T-helper 2 cell (primary cell): Measurements from ENCODE around the gene SPACA6.
"Not testable (repeated sequence)": the region's sequence is repeated elsewhere in the genome, so short reads cannot be mapped to it uniquely, and the experiment has no call there.

Experiments
- DNase-seq, 5 experiments: peaks; one replicate each; pipeline versions ENCODE4 v3.0.0 to v3.0.0-alpha.2; 2012 to 2022
- total RNA-seq, 2 donors: gene quantifications; one replicate each; lab custom pipeline; 2026; lab: John Stamatoyannopoulos, UW

Gene SPACA6, protein sequence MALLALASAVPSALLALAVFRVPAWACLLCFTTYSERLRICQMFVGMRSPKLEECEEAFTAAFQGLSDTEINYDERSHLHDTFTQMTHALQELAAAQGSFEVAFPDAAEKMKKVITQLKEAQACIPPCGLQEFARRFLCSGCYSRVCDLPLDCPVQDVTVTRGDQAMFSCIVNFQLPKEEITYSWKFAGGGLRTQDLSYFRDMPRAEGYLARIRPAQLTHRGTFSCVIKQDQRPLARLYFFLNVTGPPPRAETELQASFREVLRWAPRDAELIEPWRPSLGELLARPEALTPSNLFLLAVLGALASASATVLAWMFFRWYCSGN
- 2.2 to 2.8 reads per million in 2 donors for total RNA-seq

DNA sequence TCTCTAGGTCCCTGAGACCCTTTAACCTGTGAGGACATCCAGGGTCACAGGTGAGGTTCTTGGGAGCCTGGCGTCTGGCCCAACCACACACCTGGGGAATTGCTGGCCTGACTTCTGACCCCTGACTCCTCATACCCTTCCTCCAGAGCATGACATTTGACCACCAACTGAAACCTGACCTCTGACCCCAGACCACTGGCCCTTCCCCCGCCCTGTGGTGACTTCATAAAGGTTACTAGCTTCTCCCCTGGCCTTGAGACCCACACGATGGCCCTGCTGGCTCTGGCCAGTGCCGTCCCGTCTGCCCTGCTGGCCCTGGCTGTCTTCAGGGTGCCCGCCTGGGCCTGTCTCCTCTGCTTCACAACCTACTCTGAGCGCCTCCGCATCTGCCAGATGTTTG lies at the start of gene SPACA6:
TSS of gene SPACA6 (plus strand) at position 71 of the 400 bp plus-strand sequence. CDS start at position 268, 197 bp downstream.
- DNase-seq, result no peak

DNA sequence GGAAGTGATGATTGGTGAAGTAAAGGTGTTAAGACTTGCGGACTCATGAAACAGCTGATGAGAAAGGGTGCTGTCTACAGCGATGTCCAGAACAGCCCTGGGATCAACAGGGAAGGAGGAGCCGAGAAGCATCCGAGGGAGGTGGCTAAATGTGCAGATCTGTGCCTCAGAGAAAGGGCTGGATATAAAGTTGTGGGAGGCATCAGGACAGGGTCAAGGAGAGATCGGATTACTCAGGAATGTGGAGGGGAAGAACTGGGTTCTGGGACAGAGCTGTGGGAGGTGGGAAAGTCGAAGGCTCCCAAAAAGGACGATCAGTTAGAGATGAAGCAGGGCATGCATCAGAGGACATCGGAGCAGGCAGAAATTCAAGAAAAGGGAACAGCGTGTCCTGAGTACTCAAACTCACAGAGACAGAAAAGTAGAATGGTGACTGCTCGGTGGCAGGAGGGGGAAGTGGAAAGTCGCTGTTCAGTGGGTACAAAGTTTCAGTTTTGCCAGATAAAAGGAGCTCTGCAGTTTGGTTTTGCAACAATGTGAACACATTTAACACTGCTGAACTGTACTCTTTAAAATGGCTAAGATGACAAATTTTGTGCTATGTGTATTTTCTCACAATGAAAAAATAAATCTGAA lies 48.4 kb upstream of the SPACA6 start:
- no peak for DNase-seq

DNA sequence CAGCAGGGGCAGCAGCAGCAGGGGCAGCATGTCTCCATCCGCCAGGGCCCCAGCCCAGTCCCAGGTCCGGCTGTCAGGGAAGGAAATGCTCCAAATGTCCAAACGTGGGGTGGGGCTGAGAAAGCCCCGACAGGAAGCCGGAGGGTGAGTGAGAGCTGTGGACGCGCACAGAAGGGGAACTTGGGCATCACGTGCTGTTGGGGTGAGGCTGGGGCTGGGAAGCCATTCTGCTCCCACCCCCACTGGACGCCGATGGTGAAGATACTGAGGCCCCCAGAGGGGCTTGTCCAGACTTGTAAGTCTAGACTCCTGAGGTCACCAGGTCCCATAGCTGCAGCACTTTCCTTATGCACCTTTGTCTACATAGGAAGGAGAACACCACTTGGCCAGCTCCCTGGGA lies 46.4 kb upstream of the SPACA6 start, which contains the start of gene SIGLEC14:
TSS of gene SIGLEC14 (minus strand) at position 96 of the 400 bp plus-strand sequence. CDS start at position 30, 66 bp downstream.
- DNase-seq, result not testable (repeated sequence)

DNA sequence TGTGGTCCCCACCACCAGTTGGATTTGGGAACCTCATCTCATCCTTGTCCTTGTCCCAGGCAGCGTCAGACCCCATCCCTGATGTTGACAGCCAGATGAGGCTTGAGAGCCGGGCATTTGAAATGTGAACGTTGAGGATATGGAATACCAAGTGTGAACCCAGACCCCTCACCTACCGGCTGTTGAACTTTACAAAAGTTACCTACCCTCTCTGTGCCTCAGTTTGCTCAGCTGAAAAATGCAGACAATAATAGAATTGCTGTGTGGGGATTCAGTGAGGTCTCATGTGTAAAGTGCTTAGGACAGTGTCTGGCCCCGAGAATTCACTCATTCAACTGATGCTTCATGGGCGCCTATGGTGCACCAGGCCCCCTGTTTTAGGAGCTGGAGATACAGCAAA lies 45.8 kb upstream of the SPACA6 start:
- no peak for DNase-seq

DNA sequence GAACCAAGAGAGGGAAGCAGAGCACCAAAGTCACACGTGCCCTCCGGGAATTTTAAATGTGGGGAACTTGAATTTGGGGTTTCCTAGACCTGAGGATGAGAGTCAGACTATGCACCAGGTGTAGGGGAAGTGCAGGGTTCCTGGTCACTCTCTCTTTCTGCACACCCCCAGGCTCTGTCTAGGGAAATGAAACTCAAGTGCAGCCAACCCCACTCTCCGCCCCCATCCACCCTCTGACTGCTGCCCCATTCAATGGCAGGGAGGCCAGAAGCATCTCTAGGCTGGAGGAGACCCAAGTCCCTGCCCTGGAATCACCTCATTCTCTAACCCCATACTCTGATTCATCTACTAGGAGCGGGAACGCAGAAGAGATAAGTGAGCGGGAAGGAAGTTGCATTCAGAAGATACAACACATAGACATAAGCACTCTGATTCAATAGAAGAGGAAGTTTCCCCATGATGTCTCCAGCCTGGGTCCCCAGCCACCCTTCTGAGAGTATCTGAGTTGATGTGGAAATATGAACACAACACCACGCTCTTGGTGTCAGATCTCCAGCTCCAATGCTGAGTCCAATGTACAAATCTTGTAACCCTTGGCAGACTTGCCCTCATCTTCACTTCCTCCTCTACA lies 41.8 kb upstream of the SPACA6 start:
- DNase-seq, result no peak

DNA sequence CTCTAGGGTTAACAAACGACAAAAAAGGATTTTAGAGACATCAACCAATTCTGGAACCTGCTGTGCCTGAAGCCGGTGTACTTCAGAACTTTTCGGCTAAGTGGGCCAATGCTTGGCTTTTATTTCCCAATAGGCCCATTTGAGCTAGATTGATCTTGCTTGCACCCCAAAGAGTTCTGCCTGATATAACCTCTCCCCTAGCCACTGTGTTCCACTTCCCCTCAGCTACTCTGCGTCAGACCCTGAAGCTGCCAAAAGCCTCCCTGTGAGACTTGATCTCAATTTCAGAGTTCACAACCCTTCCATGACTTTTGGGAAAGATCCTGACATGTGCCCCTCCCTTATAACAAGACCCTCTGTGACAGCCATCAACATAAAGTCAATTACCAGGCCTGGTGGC lies 40.9 kb upstream of the SPACA6 start:
- DNase-seq, result no peak

DNA sequence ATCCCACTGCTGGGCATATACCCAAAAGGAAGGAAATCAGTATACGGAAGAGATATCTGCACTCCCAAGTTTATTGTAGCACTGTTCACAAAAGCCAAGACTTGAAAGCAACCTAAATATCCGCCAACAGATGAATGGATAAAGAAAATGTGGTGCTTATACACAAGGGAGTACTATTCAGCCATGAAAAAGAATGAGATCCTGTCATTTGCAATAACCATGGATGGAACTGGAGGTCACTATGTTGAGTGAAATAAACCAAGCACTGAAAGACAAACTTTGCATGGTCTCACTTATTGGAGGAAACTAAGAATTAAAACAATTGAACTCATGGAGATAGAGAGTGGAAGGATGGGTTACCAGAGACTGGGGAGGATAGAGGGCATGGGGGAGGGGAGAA lies 40.0 kb upstream of the SPACA6 start:
- no peak for DNase-seq

DNA sequence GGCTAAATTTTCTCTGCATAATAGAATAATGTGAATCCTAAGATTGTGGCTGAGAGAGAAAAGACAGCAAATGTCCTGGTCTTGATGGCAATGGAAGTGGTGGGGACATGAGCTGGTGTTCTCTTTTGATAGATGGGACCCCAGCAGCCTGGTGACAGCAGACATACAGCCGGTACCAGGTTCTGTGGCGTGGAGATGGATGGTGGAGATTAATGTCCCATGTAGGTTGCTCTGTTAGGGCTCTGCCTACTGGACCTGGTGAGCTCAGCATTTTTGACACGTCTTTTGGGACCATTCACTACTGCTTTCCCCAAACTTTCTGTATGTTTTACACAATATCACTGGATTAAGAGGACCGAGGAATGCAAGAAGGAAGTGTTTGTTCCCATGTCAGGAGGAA lies 38.3 kb upstream of the SPACA6 start:
- no peak for DNase-seq

DNA sequence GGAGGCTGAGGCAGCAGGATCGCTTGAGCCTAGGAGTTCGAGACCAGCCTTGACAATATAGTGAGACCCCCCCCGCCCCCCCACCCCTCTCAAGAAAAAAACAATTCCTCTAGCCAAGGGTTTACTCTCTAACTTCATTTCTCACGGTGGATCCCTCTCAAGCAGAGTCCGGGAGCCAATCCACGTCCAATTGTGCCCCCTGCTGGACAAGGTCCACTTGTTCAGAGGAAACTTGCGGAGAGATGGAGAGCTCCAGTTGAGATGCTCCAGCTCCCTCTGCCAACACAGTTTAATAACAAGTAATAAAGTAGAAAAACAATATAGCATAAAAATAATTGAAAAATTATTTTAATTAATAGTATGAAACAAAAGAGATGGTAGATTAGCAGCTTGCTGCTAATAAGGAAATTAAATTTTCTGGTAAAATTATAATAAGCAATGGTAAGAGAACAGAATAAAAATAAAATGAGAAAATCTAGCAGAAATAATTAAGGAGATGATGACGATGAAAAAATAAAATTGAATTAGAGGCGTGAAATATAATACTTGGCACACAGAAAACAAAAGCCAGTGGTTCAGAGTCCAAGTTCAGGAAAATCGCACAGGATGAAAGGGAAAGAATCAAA lies 32.0 kb upstream of the SPACA6 start:
- DNase-seq, result peak in 2 of 5 experiments; percentile 5 to 61

DNA sequence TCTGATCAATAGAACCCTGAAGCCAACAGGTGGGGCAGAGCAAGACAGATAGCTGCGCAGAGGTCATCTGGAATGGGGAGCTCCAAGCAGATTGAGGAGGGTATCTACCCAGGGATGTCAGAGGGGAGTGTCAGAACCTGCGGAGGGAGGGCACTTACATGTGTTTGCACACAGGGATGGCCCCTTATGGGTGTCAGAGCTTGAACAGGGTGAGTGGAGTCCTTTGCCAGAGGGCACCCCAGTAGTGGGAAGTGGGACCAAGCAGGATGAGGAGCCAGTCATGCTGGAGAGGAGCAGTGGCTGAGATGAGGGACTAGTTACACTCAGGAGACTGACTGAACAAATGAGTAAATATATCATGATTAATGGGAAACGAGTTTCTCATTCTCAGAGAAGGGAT lies 29.5 kb upstream of the SPACA6 start:
- no peak for DNase-seq

DNA sequence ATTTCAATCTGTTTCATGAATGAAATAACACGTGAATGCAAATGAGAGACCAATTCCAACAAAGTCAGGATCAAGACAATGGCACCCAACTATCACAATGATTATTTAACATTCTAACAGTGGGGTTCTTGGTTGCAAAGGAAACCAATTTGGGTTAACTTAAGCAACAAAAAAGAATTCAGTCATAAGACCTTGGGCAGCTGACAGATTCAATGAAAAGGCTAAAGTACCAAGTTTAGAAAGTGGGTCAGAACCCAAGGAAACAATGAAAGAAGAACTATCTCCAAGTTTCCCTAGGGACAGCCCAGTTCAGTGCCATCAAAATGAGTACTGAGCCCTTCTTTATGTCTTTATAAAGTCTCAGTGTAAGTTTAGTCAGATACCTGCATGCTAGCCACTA lies 29.0 kb upstream of the SPACA6 start:
- no peak for DNase-seq

DNA sequence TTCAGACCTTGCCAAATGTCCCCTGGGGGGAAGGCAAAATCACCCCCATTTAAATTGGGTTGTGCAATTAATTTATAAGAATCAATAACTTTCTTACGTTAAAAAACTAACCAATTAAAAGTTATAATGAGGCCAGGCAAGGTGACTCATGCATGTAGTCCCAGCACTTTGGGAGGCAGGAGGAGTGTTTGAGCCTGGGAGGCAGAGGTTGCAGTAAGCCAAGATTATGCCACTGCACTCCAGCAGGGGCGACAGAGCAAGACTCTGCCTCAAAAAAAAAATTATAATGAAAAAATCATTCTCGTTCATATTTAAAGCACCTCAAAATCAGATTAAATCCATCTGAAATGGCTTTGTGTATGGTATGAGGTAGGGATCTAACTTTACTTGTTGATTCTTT lies 28.1 kb upstream of the SPACA6 start:
- no peak for DNase-seq

DNA sequence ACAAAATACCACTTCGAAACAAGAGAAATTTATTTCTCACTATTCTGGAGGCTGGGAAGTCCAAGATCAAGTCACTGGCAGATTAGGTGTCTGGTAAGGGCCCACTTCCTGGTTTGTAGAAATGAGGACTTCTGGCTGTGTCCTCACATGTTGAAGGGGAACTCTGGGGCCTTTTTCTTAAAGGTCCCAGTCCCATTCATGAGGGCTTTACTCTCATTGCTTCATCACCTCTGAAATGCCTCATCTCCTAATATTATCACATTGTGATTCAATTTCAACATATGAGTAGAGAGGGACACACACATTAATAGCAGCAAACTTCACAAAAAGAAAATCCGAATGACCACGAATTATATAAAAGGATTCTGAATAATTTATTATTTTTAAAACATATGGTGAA lies 24.9 kb upstream of the SPACA6 start:
- DNase-seq, result no peak

DNA sequence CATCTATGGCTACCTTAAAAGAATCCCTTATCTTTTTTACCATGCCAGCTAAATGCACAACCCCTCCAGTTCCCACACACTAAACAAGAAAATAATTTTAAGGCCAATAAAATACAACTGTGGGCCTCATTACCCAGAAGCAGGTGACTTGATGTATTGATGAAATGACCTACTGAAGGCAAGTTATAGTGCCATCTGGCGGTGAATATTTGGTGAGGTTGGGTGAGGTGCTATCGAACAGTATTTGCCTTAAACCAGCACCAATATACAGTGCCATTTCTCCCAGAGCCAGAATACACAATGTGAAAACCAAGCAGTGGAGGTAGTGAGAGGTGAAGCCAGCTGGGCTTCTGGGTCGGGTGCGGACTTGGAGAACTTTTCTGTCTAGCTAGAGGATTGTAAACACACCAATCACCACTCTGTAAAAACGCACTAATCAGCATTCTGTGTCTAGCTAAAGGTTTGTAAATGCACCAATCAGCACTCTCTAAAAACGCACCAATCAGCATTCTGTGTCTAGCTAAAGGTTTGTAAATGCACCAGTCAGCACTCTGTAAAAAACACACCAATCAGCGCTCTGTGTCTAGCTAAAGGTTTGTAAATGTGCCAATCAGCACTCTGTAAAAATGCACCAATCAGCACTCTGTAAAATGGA lies 17.1 kb upstream of the SPACA6 start:
- peak in 1 of 5 experiments; percentile 44 for DNase-seq

DNA sequence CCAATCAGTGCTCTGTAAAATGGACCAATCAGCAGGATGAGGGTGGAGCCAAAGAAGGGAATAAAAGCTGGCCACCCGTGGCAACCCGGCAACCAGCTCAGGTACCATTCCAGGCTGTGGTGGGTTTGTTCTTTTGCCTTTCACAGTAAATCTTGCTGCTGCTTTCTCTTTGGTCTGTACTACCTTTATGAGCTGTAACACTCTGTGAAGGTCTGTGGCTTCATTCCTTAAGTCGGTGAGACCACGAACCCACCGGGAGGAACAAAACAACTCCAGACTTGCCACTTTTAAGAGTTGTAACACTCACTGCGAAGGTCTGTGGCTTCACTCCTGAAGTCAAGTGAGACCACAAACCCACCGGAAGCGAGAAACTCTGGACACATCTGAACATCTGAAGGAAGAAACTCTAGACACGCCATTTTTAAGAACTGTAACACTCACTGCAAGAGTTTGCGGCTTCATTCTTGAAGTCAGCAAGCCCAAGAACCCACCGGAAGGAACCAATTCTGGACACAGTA lies 16.5 kb upstream of the SPACA6 start:
- peak in 2 of 5 experiments; percentile 12 to 62 for DNase-seq

DNA sequence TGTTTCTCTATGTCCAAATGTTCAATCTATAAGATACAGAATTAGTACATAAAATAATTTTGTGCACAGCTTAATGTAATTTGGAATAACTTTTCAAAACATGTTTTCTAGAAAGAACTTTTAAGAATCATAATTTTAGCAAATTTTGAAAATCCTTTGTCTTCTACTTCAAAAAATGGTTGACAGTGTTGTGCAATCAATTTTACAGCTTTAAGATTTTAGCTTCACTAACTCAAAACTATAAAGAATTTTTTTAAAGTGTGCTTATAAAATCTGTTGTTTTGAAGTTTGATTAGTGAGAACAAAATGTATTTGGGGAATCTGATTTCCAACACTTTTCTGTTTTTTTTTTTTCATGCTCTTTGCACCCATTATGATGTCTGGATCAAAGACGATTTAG lies 12.7 kb upstream of the SPACA6 start:
- no peak for DNase-seq

DNA sequence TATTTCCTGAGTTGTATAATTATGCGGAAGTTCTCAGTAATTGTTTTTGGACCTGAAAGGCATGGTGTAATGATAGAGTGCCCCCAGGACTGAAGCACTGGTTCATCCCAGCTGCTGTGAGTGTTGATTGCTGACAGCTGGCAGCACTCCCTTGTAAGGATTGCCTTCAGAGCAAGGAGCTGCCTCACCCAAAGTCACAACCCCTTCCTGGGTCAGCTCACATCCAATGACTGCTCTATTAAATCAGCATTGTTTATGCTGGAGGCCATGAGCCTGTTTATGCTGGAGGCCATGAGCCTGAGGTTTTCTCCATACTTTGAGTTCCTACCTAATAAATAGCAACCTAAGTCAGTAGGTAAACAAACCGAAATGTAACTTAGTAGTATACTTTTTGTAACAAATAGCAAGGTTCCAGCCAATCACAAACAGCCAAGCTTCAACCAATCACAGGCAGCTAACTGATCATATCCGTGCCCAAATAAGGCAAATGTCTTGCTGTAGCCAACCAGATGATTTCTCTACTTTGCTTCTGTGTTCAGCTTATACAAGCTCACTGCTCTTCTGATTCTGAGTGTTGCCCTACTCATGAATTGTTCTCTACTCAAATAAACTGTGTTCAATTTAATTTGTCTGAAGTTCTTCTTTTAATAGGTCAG lies 11.7 kb upstream of the SPACA6 start:
- DNase-seq, result no peak

DNA sequence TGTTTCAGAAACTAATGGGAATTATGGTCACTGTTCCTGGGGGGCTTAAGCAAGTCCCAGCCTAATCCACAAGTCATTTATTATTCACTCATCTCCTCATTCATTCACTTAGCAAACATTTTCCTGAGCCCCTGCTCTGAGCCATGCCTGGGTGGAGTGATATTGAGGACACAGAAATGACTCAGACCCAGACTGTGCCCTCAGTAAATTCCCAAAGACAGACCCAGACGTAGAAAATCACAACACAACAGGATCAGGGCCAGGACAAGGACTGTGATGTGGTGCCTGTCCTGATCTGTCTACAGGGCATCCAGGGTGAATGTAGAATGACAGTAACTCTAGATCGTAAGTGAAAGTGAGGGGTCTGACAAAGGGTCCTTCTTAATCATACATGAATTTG lies 7.0 kb upstream of the SPACA6 start:
- no peak for DNase-seq

DNA sequence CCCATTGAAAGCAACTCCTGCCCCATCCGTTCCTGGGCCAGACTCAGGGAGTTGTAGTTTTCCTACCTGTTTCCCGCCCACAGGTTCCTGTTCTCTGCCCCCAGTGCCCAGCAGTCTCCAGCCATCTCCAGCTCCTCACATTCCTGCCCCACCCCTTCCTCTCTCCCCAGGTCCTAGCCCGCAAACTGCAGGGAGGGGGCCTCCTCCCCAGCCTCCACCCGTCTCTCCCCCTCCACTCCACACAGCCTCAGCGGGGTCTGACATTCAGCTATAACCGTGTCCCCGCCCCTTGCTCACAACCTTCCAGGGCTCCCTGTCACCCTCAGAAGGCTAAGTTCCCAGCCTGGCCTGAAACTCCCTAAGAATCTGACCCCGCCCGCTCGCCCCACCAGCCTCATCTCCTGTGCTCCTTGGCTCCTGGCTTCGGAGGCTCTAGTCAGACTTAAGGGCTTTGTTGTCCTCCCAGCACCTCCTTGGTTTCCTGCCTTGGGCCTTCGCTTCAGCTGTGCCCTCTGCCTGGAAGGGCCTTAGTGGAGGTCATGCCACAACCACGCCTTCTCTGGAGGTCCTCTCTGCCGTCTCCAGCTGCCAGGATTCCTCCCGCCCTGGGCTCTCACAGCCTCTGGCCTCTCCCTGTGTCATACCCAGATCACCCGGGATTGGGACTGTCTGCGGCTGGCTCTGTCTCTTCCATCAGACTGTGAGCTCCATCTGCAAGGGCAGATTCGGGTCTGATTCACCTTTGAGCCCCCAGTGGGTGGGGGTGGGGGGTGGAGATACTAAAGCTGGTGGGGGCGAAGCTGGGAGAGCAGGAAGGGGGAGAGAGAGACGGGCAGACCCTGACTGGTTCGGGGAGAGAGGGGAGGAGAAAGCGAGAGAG lies 5.1 kb upstream of the SPACA6 start:
- DNase-seq, result no peak

DNA sequence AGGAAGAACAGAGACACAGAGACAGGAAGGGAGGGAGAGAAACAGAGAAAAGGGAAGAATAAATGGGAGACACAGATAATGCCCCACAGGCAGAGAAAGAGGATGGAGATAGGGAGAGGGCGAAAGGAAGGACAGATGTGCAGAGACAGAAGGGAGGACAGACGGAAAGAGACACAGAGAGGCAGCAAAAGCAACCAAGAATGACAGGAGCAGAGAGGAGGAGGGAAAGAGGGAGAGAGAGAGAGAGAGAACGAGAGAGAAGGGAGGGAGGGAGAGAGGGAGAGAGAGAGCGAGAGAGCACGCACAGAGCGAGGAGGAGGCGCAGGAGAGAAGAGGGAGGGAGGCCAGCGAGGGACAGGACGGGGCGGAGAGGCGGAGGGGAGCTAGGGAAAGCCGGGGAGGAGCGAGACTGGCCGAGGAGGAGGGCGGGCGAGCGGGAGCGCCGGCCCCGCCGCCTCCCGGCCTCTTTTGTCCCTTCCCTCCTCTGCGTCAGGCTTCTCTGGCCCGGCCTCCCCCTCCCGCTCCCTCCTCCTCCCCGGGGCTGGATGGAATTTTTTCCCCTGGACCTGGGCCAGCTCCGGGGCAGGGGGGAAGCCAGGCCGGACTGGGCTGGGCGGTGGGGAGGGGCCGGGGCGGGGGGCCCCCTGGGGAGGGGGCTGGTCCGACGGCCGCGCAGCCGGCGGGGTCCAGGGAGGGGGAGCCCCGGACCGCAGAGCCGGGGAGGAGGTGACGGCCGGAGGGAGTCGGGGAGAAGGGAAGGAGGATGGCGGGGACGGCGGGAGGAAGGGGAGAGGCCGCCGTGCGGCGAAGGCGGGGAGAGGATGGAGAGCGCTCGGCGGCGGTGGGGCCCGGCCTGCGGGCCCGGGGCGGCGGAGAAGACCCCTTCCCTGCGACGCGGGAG lies 4.2 kb upstream of the SPACA6 start:
- DNase-seq, result peak in 1 of 5 experiments; percentile 32
